KOPT-K1 (cell line): ENCODE measurements around the gene MINDY4B.

Experiments
- H3K27ac ChIP-seq: fragments of 200-600 bp; sonication (generic); 2 replicates; pipeline ENCODE4 v1.5.1; 2016; ENCODE audit warnings: antibody characterized with exemption, mild to moderate bottlenecking, low read depth, low read length; ENCODE audit not compliant: poor library complexity, severe bottlenecking
- H3K36me3 ChIP-seq: fragments of 200-600 bp; sonication (generic); 2 replicates; pipeline ENCODE4 v1.5.1; 2017; ENCODE audit warnings: antibody characterized with exemption, mild to moderate bottlenecking, low read length, moderate library complexity; ENCODE audit not compliant: insufficient read depth
- H3K9me3 ChIP-seq: fragments of 200-600 bp; sonication (generic); 2 replicates; pipeline ENCODE4 v1.5.1; 2017; ENCODE audit warnings: antibody characterized with exemption, low read length, mild to moderate bottlenecking; ENCODE audit not compliant: insufficient read depth, poor library complexity, severe bottlenecking

Gene MINDY4B

GRCh38 chr3:150913133-150913922 lies 8.1 kb upstream of the MINDY4B start:
- no peaks in the 10 kb centered on the region for H3K9me3 ChIP-seq

GRCh38 chr3:150912501-150912900 lies 7.3 kb upstream of the MINDY4B start:
- no peak overlapping the region for H3K27ac ChIP-seq
- no peaks in the 10 kb centered on the region for H3K36me3 ChIP-seq
- H3K9me3 ChIP-seq = peaks cover 5% of the 10 kb centered on the region

More at GRCh38 chr3:150913133-150913922, 8.1 kb upstream of the MINDY4B start:
- no peak overlapping the region for H3K27ac ChIP-seq
- no peaks in the 10 kb centered on the region for H3K36me3 ChIP-seq

- H3K36me3 ChIP-seq = no peaks in the 10 kb centered on the region
- H3K9me3 ChIP-seq = peaks cover 6% of the 10 kb centered on the region
Observed at GRCh38 chr3:150911771-150912170, 6.5 kb upstream of the MINDY4B start.

GRCh38 chr3:150906461-150906860 lies 1.2 kb upstream of the MINDY4B start:
- Histone ChIP-seq H3K9me3 (peaks cover 6% of the 10 kb centered on the region), H3K36me3 (no peaks in the 10 kb centered on the region), H3K27ac (no peak overlapping the region)

More at GRCh38 chr3:150911771-150912170, 6.5 kb upstream of the MINDY4B start:
- H3K27ac ChIP-seq = no peak overlapping the region

- H3K9me3 ChIP-seq = peaks cover 6% of the 10 kb centered on the region
- H3K27ac ChIP-seq = no peak overlapping the region
- no peaks in the 10 kb centered on the region for H3K36me3 ChIP-seq
Observed at GRCh38 chr3:150905746-150906145, 507 bp upstream of the MINDY4B start.

GRCh38 chr3:150902988-150903387 lies 2.3 kb downstream of the MINDY4B start:
- Histone ChIP-seq H3K9me3 (peaks cover 5% of the 10 kb centered on the region), H3K27ac (no peak overlapping the region), H3K36me3 (no peaks in the 10 kb centered on the region)

GRCh38 chr3:150901793-150902192 lies 3.4 kb downstream of the MINDY4B start:
- Histone ChIP-seq H3K36me3 (no peaks in the 10 kb centered on the region), H3K9me3 (no peaks in the 10 kb centered on the region), H3K27ac (no peak overlapping the region)

- no peak overlapping the region for H3K27ac ChIP-seq
- H3K36me3 ChIP-seq = no peaks in the 10 kb centered on the region
- no peaks in the 10 kb centered on the region for H3K9me3 ChIP-seq
Observed at GRCh38 chr3:150899141-150899540, 6.1 kb downstream of the MINDY4B start.

- Histone ChIP-seq H3K27ac (no peak overlapping the region), H3K9me3 (no peaks in the 10 kb centered on the region), H3K36me3 (no peaks in the 10 kb centered on the region)
Observed at GRCh38 chr3:150898046-150898754, 7.0 kb downstream of the MINDY4B start.

- Histone ChIP-seq H3K27ac (no peak overlapping the region), H3K9me3 (no peaks in the 10 kb centered on the region), H3K36me3 (no peaks in the 10 kb centered on the region)
Observed at GRCh38 chr3:150897592-150897991, 7.6 kb downstream of the MINDY4B start.

GRCh38 chr3:150890831-150891230 lies 14.4 kb downstream of the MINDY4B start:
- H3K9me3 ChIP-seq = no peaks in the 10 kb centered on the region
- H3K36me3 ChIP-seq = no peaks in the 10 kb centered on the region
- H3K27ac ChIP-seq = no peak overlapping the region

- no peak overlapping the region for H3K27ac ChIP-seq
- H3K9me3 ChIP-seq = no peaks in the 10 kb centered on the region
- no peaks in the 10 kb centered on the region for H3K36me3 ChIP-seq
Observed at GRCh38 chr3:150890295-150890694, 14.9 kb downstream of the MINDY4B start.

GRCh38 chr3:150889106-150889505 lies 16.1 kb downstream of the MINDY4B start:
- Histone ChIP-seq H3K36me3 (no peaks in the 10 kb centered on the region), H3K9me3 (no peaks in the 10 kb centered on the region)

GRCh38 chr3:150887031-150887430 lies 18.2 kb downstream of the MINDY4B start:
- Histone ChIP-seq H3K27ac (no peak overlapping the region), H3K9me3 (no peaks in the 10 kb centered on the region), H3K36me3 (no peaks in the 10 kb centered on the region)

More at GRCh38 chr3:150889106-150889505, 16.1 kb downstream of the MINDY4B start:
- no peak overlapping the region for H3K27ac ChIP-seq

GRCh38 chr3:150885535-150885934 lies 19.7 kb downstream of the MINDY4B start:
- H3K27ac ChIP-seq = no peak overlapping the region
- no peaks in the 10 kb centered on the region for H3K9me3 ChIP-seq

More at GRCh38 chr3:150885535-150885934, 19.7 kb downstream of the MINDY4B start:
- H3K36me3 ChIP-seq = no peaks in the 10 kb centered on the region
